B cell (primary cell): Measurements from ENCODE around the gene SBK2. TPM values are rescaled to one million over a fixed set of nuclear protein-coding genes. Genes with fewer than 3 reads are reported as not detected.

Experiments
- ATAC-seq: fragments of 200-7000 bp; cut with Tn5 transposase; one replicate; pipeline ENCODE4 v1.10.0; 2021; ENCODE audit warnings: low read depth, mild to moderate bottlenecking, moderate number of reproducible peaks, moderate library complexity
- CTCF ChIA-PET: fragments of 350-600 bp; sonication (Branson Sonifier 250); formaldehyde crosslinking; loops from one replicate; lab custom pipeline; 2021; ENCODE audit warnings: antibody characterized with exemption, inconsistent platforms; lab: Charles Lee
- POLR2A ChIA-PET: fragments of 350-600 bp; sonication (Branson Sonifier 250); formaldehyde crosslinking; loops from one replicate; lab custom pipeline; 2021; ENCODE audit warnings: antibody characterized with exemption; lab: Charles Lee
- DNase-seq: peaks from one replicate; pipeline ENCODE4 v3.0.0; 2013
- H2AFZ ChIP-seq: 2 replicates; pipeline ENCODE4 v1.6.1; 2012; ENCODE audit warnings: mild to moderate bottlenecking, low read depth, low read length; ENCODE audit not compliant: insufficient read depth, poor library complexity, severe bottlenecking
- H3K27ac ChIP-seq, 2 donors: 1 replicate in 1 of 2; 2 replicates in 1 of 2; pipeline ENCODE4 v1.5.1; 2012 to 2013; ENCODE audit warnings: low read length in 2 of 2, mild to moderate bottlenecking in 2 of 2, moderate library complexity in 1 of 2
- H3K27me3 ChIP-seq, 4 experiments: fragments of 200-600 bp in 1 of 4; sonication (generic) in 1 of 4; replicated peaks in 1 of 4; 1 replicate in 2 of 4; 2 replicates in 2 of 4; pipeline versions ENCODE4 v1.6.1 to v1.7.0; 2013 to 2016; ENCODE audit warnings: low read length in 3 of 4, mild to moderate bottlenecking in 2 of 4, mixed read lengths in 1 of 4, moderate library complexity in 1 of 4; ENCODE audit not compliant: insufficient read depth in 4 of 4, control insufficient read depth in 3 of 4; ENCODE audit errors: control extremely low read depth in 1 of 4
- H3K36me3 ChIP-seq, 2 experiments: replicated peaks in 1 of 2; 1 replicate in 1 of 2; 2 replicates in 1 of 2; pipeline versions ENCODE4 v1.6.1 to v1.7.1; 2013; ENCODE audit warnings: low read length in 1 of 2; ENCODE audit not compliant: insufficient read depth in 2 of 2, control insufficient read depth in 1 of 2; ENCODE audit errors: control extremely low read depth in 1 of 2, extremely low read depth in 1 of 2
- H3K4me1 ChIP-seq, 2 donors: fragments of 200-600 bp in 1 of 2; sonication (generic) in 1 of 2; 1 replicate in 1 of 2; 2 replicates in 1 of 2; pipeline versions ENCODE4 v1.5.1 to v1.6.1; 2013 to 2017; ENCODE audit warnings: low read length in 2 of 2; ENCODE audit not compliant: control insufficient read depth in 2 of 2, insufficient read depth in 2 of 2
- H3K4me2 ChIP-seq: replicated peaks from 2 replicates; pipeline ENCODE3; 2012; ENCODE audit warnings: mild to moderate bottlenecking, low read depth, low read length; ENCODE audit not compliant: poor library complexity, severe bottlenecking
- H3K4me3 ChIP-seq, 5 experiments: fragments of 200-600 bp in 1 of 5; sonication (generic) in 1 of 5; 1 replicate in 3 of 5; 2 replicates in 2 of 5; pipeline versions ENCODE4 v1.5.1 to v1.7.0; 2011 to 2016; ENCODE audit warnings: low read length in 4 of 5, mild to moderate bottlenecking in 4 of 5, low read depth in 2 of 5, control low read depth in 1 of 5, moderate library complexity in 1 of 5; ENCODE audit not compliant: insufficient read depth in 1 of 5; ENCODE audit errors: control extremely low read depth in 1 of 5, extremely low read depth in 1 of 5
- H3K79me2 ChIP-seq: fragments of 200-600 bp; sonication (generic); one replicate; pipeline ENCODE4 v1.6.0; 2016; ENCODE audit warnings: low read length; ENCODE audit not compliant: control insufficient read depth, insufficient read depth
- H3K9ac ChIP-seq: fragments of 200-600 bp; sonication (generic); 2 replicates; pipeline ENCODE4 v1.6.1; 2017; ENCODE audit warnings: mild to moderate bottlenecking, low read length, moderate library complexity
- H3K9me3 ChIP-seq, 3 donors: one replicate each; pipeline versions ENCODE4 v1.6.1 to v1.7.1; 2013; ENCODE audit warnings: low read length in 2 of 3; ENCODE audit not compliant: control insufficient read depth in 2 of 3, insufficient read depth in 1 of 3; ENCODE audit errors: control extremely low read depth in 1 of 3
- H4K20me1 ChIP-seq: 2 replicates; pipeline ENCODE4 v1.6.0; 2012; ENCODE audit warnings: mild to moderate bottlenecking, low read length; ENCODE audit not compliant: insufficient read depth, control insufficient read depth, poor library complexity, severe bottlenecking
- H3K27ac Mint-ChIP-seq: one replicate; pipeline ENCODE4 v1.8.0; 2021; ENCODE audit warnings: mixed read lengths
- H3K27me3 Mint-ChIP-seq: one replicate; pipeline ENCODE4 v1.8.0; 2021; ENCODE audit warnings: mixed read lengths
- H3K4me1 Mint-ChIP-seq: one replicate; pipeline ENCODE4 v1.8.0; 2021; ENCODE audit warnings: mixed read lengths
- H3K4me3 Mint-ChIP-seq: one replicate; pipeline ENCODE4 v1.8.0; 2021; ENCODE audit warnings: mixed read lengths
- H3K9me3 Mint-ChIP-seq: one replicate; pipeline ENCODE4 v1.8.0; 2022; ENCODE audit warnings: mixed read lengths; ENCODE audit not compliant: insufficient read depth
- CTCF ChIP-seq: fragments of 200-600 bp; IDR thresholded peaks from one replicate; pipeline ENCODE4 v1.8.0; 2022; ENCODE audit warnings: antibody characterized with exemption, mild to moderate bottlenecking
- EZH2 ChIP-seq: IDR thresholded peaks from 2 replicates; pipeline ENCODE4 v1.6.1; 2012; ENCODE audit warnings: borderline replicate concordance, low read depth, mild to moderate bottlenecking, moderate library complexity, low read length; ENCODE audit not compliant: insufficient read depth, poor library complexity, severe bottlenecking
- WGBS: methylation state at CpG from one replicate; pipeline ENCODE4 v1.1.5; 2013; ENCODE audit warnings: missing lambda C conversion rate; ENCODE audit not compliant: insufficient coverage; 5-methylcytosine and 5-hydroxymethylcytosine counted together
- intact Hi-C: fragments of 100-400 bp; cut with micrococcal nuclease; formaldehyde crosslinking; loops from one replicate; pipeline ENCODE4 v1.10.0; 2022
- polyA plus RNA-seq: library from polyadenylated mRNA; depleted of rRNA; stranded (reverse); fragments of >200 nt; gene quantifications from 2 replicates; pipeline ENCODE4 v1.2.3, GENCODE V29; 2012
- total RNA-seq, 2 donors: library from RNA; stranded (reverse); fragments of 120-200 nt in 1 of 2; gene quantifications; 1 replicate in 1 of 2; 2 replicates in 1 of 2; pipeline versions ENCODE4 v1.2.3 to v1.2.4, GENCODE V29; 2013 to 2022

Gene SBK2
- total and polyA plus RNA-seq, 2 donors (not counting 1 experiment from before 2014, with no cell fraction given) = not detected

GRCh38 chr19:55519451-55520311 lies 17.3 kb downstream of the SBK2 start:
- no peaks in the 10 kb centered on the region for H3K79me2 ChIP-seq
- no peak overlapping the region for H3K27ac ChIP-seq
- no peak overlapping the region for H2AFZ ChIP-seq
- H3K36me3 ChIP-seq = no peaks in the 10 kb centered on the region
- H3K27me3 ChIP-seq = peaks cover 0 to under 1% (median 0%) of the 10 kb centered on the region in 4 experiments
- CTCF ChIA-PET = interaction anchor here (0.7 to 1.2 kb wide), 3 partner anchors 106 to 113 kb away, joined by 3 to 11 read pairs (median 4); no protein-coding TSS in a partner anchor
- no peak overlapping the region for H3K4me2 ChIP-seq
- POLR2A ChIA-PET = no interaction called here
- no peak overlapping the region for H3K4me3 Mint-ChIP-seq
- peaks cover 9% of the 10 kb centered on the region for H3K4me1 Mint-ChIP-seq
- no peak overlapping the region for H3K27ac Mint-ChIP-seq
- no peak overlapping the region for H3K4me3 ChIP-seq
- ATAC-seq (no peak), DNase-seq (no peak)
- peaks cover 0 to 4% (median 0%) of the 10 kb centered on the region in 3 donors for H3K9me3 ChIP-seq
- H3K9me3 Mint-ChIP-seq = no peaks in the 10 kb centered on the region
- no peak for TF ChIP-seq EZH2
- TF ChIP-seq CTCF = no peak
- WGBS = 95% methylated on average over 6 of the region's 10 CpGs
- H3K27me3 Mint-ChIP-seq = peaks cover 7% of the 10 kb centered on the region
- intact Hi-C loops = no loop called here
- H3K4me1 ChIP-seq = peaks cover 4 to 11% of the 10 kb centered on the region in 2 donors
- no peaks in the 10 kb centered on the region for H4K20me1 ChIP-seq
- H3K9ac ChIP-seq = no peak overlapping the region
